AG04450 (cell line): Measurements from ENCODE around the gene PEX14. TPM values are rescaled to one million over a fixed set of nuclear protein-coding genes. Genes with fewer than 3 reads are reported as not detected.

Experiments used
- CTCF ChIA-PET: fragments of 300-600, 350-600 bp; formaldehyde crosslinking; extraction: SDS; loops from one replicate; lab custom pipeline; 2022; ENCODE audit warnings: antibody characterized with exemption, inconsistent platforms; lab: Charles Lee
- POLR2A ChIA-PET: fragments of 350-600 bp; formaldehyde crosslinking; extraction: SDS; loops from one replicate; lab custom pipeline; 2021; ENCODE audit warnings: antibody characterized with exemption, inconsistent platforms; lab: Yijun Ruan, JAX
- DNase-seq: peaks from one replicate; pipeline ENCODE4 v3.0.0-alpha.2; 2011; ENCODE audit warnings: low read depth, low spot score
- H3K27ac ChIP-seq: one replicate; pipeline ENCODE4 v1.5.1; 2012; ENCODE audit warnings: low read depth, low read length, control low read depth
- H3K27me3 ChIP-seq: one replicate; pipeline ENCODE4 v1.6.0; 2012; ENCODE audit warnings: low read length; ENCODE audit not compliant: control insufficient read depth, insufficient read depth
- H3K4me3 ChIP-seq: 2 replicates; pipeline ENCODE4 v1.5.1; 2011; ENCODE audit warnings: mild to moderate bottlenecking, low read depth, low read length, control low read depth
- H3K9me3 ChIP-seq: 2 replicates; pipeline ENCODE4 v1.5.1; 2012; ENCODE audit warnings: low read length; ENCODE audit not compliant: control insufficient read depth, insufficient read depth
- polyA plus RNA-seq: library from polyadenylated mRNA; depleted of rRNA; stranded (reverse); fragments of >200 nt; gene quantifications from 2 replicates; pipeline ENCODE4 v1.2.3, GENCODE V29; 2011
- TF ChIP-seq, protein P1 (sequence below): IDR thresholded peaks from 2 replicates; pipeline ENCODE4 v1.5.1; 2011; ENCODE audit warnings: low read depth, low read length, control low read depth, inconsistent platforms

Gene PEX14
- polyA plus RNA-seq, 1 experiment = 6.6 TPM

DNA sequence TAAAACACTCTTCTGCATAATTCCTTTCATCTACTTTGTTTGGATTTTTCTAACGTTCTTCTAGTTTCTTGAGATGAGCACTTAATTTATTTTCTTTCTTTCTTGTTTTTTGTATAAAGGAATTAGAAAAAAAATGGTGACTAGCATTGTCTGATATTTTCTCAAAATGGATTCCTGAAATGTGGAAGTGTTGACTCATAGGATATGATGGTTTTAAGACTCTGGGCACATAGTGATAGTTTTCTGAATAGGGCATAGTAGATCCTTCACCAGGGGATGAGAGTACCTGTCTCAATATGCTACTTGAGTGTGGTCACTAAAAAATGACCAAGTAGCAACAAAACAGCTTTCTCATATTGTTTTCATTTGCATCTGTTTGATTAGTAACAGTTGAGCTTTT, 100.9 kb downstream of the PEX14 start:
- no peaks in the 10 kb centered on the region for H3K27me3 ChIP-seq
- POLR2A ChIA-PET = no interaction called here
- no peaks in the 10 kb centered on the region; the same call in 1 of the 2 replicates for H3K9me3 ChIP-seq
- CTCF ChIA-PET = no interaction called here
- H3K27ac ChIP-seq = no peak overlapping the region
- TF ChIP-seq, protein P1, sequence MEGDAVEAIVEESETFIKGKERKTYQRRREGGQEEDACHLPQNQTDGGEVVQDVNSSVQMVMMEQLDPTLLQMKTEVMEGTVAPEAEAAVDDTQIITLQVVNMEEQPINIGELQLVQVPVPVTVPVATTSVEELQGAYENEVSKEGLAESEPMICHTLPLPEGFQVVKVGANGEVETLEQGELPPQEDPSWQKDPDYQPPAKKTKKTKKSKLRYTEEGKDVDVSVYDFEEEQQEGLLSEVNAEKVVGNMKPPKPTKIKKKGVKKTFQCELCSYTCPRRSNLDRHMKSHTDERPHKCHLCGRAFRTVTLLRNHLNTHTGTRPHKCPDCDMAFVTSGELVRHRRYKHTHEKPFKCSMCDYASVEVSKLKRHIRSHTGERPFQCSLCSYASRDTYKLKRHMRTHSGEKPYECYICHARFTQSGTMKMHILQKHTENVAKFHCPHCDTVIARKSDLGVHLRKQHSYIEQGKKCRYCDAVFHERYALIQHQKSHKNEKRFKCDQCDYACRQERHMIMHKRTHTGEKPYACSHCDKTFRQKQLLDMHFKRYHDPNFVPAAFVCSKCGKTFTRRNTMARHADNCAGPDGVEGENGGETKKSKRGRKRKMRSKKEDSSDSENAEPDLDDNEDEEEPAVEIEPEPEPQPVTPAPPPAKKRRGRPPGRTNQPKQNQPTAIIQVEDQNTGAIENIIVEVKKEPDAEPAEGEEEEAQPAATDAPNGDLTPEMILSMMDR = no peak
- peak; percentile 26 for DNase-seq
- H3K4me3 ChIP-seq = no peak overlapping the region

DNA sequence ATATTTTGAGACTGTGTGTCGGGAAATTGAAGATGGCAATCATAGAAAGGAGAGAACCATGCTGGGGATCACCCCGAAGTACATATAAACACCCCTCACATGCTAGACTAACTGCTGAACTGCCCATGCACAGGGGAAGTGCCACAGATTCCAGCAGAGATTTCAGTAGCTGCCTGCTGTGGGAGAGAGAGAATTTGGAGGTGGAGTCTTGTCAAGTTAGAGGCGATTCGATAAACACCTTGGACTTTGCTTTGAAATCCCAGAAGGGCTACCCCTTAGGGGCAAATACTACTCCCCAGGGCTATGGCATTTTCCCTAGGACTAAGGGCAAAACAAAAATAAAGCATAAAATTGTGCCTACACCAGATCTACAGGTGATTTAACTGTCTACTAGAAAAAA, 103.3 kb downstream of the PEX14 start:
- H3K27ac ChIP-seq = no peak overlapping the region
- TF ChIP-seq, protein P1 = no peak
- no peak overlapping the region for H3K4me3 ChIP-seq
- no peaks in the 10 kb centered on the region for H3K27me3 ChIP-seq
- ChIA-PET POLR2A (no interaction called here), CTCF (no interaction called here)
- no peaks in the 10 kb centered on the region; the same call in 1 of the 2 replicates for H3K9me3 ChIP-seq
- DNase-seq = no peak

DNA sequence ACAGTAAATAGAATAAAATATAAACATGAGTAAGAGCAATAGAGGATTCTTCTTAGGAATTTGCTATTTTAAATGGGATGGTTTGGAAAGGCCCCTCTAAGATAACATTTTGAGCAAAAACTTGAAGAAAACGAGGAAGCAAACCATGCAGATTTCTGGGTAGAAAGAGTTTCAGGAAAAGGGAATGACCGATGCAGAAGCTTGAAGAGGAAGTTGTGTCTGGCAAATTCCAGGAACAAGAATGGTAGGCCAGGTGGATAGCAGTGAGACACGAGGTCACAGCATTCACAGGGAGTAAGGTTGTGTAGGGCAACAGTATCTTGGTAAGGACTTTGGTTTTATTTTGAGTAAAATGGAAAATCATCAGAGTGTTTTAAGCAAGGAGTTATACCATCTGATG, 108.9 kb downstream of the PEX14 start:
- TF ChIP-seq, protein P1 = no peak
- POLR2A ChIA-PET = no interaction called here
- DNase-seq = no peak
- Histone ChIP-seq H3K4me3 (no peak overlapping the region), H3K27ac (no peak overlapping the region), H3K9me3 (no peaks in the 10 kb centered on the region), H3K27me3 (no peaks in the 10 kb centered on the region)
- CTCF ChIA-PET = interaction anchor here (1.2 kb wide), 1 partner anchor 11 kb away, joined by 3 read pairs; no protein-coding TSS in a partner anchor

DNA sequence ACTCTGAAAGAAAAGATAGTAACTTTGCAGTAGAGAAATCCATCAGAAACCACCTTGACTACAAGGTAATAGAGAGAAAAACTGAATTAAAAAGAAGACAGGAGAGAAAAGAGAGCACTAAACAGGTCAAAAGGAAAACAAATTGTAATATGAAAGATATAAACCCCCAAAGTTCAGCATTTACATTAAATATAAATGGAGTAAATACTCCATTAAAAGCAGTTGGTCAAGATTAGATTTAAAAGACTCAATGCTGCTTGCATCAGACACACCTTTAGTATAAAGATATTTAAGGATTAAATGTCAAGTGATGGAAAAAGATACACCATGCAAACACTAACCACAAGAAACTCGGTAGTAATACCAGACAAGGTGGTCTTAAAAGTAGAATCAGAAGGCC, 110.5 kb downstream of the PEX14 start:
- H3K4me3 ChIP-seq = no peak overlapping the region
- POLR2A ChIA-PET = no interaction called here
- no peak for DNase-seq
- CTCF ChIA-PET = interaction anchor here (0.9 kb wide), 1 partner anchor 453 kb away, joined by 3 read pairs; no protein-coding TSS in a partner anchor
- H3K27me3 ChIP-seq = no peaks in the 10 kb centered on the region
- no peaks in the 10 kb centered on the region for H3K9me3 ChIP-seq
- TF ChIP-seq, protein P1 = no peak
- H3K27ac ChIP-seq = no peak overlapping the region

DNA sequence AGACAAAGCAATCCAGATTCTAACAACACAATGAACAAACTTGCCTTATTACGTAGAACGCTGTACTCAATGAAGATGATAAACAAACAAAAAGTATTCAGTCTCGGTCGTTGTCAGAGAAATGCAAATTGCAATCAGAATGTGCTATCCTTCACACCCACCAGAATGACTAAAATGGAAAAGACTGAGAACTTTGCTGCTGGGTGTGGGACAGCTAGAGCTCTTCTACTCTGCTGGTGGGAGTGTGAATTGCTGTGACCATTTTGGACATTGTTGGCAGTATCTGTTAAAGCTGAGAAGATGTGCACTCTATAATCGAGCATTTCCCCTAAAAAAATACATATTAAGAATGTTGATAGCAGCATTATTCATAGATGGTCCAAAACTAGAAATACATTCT, 111.4 kb downstream of the PEX14 start:
- Histone ChIP-seq H3K27ac (no peak overlapping the region), H3K27me3 (no peaks in the 10 kb centered on the region), H3K9me3 (no peaks in the 10 kb centered on the region), H3K4me3 (no peak overlapping the region)
- POLR2A ChIA-PET = no interaction called here
- DNase-seq = no peak
- CTCF ChIA-PET = interaction anchor here (0.8 kb wide), 1 partner anchor 21 kb away, joined by 3 read pairs; no protein-coding TSS in a partner anchor
- TF ChIP-seq, protein P1 = no peak
